Osteocyte (in vitro differentiated cells): ENCODE results near the gene WDFY3. TPM values are rescaled to one million over a fixed set of nuclear protein-coding genes. Genes with fewer than 3 reads are reported as not detected.
"Not testable (repeated sequence)": the region's sequence is repeated elsewhere in the genome, so short reads cannot be mapped to it uniquely, and the experiment has no call there.

Source experiments
- DNase-seq: peaks from one replicate; pipeline ENCODE4 v3.0.0; 2021; ENCODE audit warnings: mixed read lengths; ENCODE audit not compliant: unreplicated experiment; ENCODE audit errors: extremely low spot score
- H3K27ac Mint-ChIP-seq: one replicate; pipeline ENCODE4 v1.8.0; 2021; ENCODE audit warnings: mild to moderate bottlenecking, mixed read lengths; ENCODE audit not compliant: unreplicated experiment
- H3K27me3 Mint-ChIP-seq: one replicate; pipeline ENCODE4 v1.8.0; 2021; ENCODE audit warnings: mixed read lengths; ENCODE audit not compliant: unreplicated experiment
- H3K36me3 Mint-ChIP-seq: one replicate; pipeline ENCODE4 v1.8.0; 2021; ENCODE audit warnings: mixed read lengths; ENCODE audit not compliant: unreplicated experiment
- H3K4me1 Mint-ChIP-seq: one replicate; pipeline ENCODE4 v1.8.0; 2021; ENCODE audit warnings: mixed read lengths; ENCODE audit not compliant: unreplicated experiment
- H3K4me3 Mint-ChIP-seq: one replicate; pipeline ENCODE4 v1.8.0; 2021; ENCODE audit warnings: mild to moderate bottlenecking, moderate library complexity, mixed read lengths; ENCODE audit not compliant: unreplicated experiment
- H3K9me3 Mint-ChIP-seq: one replicate; pipeline ENCODE4 v1.8.0; 2021; ENCODE audit warnings: mixed read lengths; ENCODE audit not compliant: unreplicated experiment
- total RNA-seq: library from RNA; stranded (reverse); gene quantifications from 2 replicates; pipeline ENCODE4 v1.2.1, GENCODE V29; 2021
- TF ChIP-seq, protein P1 (sequence below): fragments of 200-600 bp; sonication (generic); IDR thresholded peaks from 2 replicates; pipeline ENCODE4 v1.5.0; 2021; ENCODE audit warnings: antibody characterized with exemption, mild to moderate bottlenecking, moderate library complexity

The WDFY3 gene
- total RNA-seq, 1 donor from 2014 or later = 91.4 TPM

- Mint-ChIP-seq H3K27me3 (no peaks in the 10 kb centered on the region), H3K36me3 (peaks cover 57% of the 10 kb centered on the region), H3K4me1 (peaks cover 12% of the 10 kb centered on the region), H3K4me3 (no peak overlapping the region), H3K9me3 (peaks cover 11% of the 10 kb centered on the region), H3K27ac (no peak overlapping the region)
- TF ChIP-seq, protein P1, sequence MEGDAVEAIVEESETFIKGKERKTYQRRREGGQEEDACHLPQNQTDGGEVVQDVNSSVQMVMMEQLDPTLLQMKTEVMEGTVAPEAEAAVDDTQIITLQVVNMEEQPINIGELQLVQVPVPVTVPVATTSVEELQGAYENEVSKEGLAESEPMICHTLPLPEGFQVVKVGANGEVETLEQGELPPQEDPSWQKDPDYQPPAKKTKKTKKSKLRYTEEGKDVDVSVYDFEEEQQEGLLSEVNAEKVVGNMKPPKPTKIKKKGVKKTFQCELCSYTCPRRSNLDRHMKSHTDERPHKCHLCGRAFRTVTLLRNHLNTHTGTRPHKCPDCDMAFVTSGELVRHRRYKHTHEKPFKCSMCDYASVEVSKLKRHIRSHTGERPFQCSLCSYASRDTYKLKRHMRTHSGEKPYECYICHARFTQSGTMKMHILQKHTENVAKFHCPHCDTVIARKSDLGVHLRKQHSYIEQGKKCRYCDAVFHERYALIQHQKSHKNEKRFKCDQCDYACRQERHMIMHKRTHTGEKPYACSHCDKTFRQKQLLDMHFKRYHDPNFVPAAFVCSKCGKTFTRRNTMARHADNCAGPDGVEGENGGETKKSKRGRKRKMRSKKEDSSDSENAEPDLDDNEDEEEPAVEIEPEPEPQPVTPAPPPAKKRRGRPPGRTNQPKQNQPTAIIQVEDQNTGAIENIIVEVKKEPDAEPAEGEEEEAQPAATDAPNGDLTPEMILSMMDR = no peak
- no peak for DNase-seq
Observed at GRCh38 chr4:84669201-84669600, 297.3 kb downstream of the WDFY3 start.

DNA sequence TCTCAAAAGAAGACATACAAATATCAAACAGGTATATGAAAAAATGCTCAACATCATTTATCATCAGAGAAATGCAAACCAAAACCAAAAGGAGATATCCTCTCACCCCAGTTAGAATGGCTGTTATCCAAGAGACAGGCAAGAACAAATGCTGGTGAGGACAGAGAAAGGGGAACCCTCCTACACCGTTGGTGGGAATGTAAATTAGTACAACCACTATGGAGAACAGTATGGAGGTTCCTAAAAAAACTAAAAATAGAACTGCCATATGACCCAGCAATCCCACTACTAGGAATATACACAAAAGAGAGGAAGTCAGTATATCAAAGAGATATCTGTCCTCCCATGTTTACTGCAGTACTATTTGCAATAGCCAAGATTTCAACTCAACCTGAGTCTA lies 300.1 kb downstream of the WDFY3 start:
- Mint-ChIP-seq H3K4me1 (no peaks in the 10 kb centered on the region), H3K4me3 (no peak overlapping the region), H3K36me3 (peaks cover 42% of the 10 kb centered on the region), H3K9me3 (peaks cover 11% of the 10 kb centered on the region), H3K27ac (no peak overlapping the region), H3K27me3 (no peaks in the 10 kb centered on the region)
- DNase-seq = no peak
- TF ChIP-seq, protein P1 = no peak

GRCh38 chr4:84664767-84665166 lies 301.7 kb downstream of the WDFY3 start:
- not testable (repeated sequence) for H3K27ac Mint-ChIP-seq, H3K4me3 Mint-ChIP-seq, H3K27me3 Mint-ChIP-seq, H3K4me1 Mint-ChIP-seq, DNase-seq
- H3K9me3 Mint-ChIP-seq = peaks cover 11% of the 10 kb centered on the region
- H3K36me3 Mint-ChIP-seq = peaks cover 33% of the 10 kb centered on the region

- H3K4me1 Mint-ChIP-seq = no peaks in the 10 kb centered on the region
- TF ChIP-seq, protein P1 = no peak
- H3K27ac Mint-ChIP-seq = no peak overlapping the region
- DNase-seq = no peak
- peaks cover 14% of the 10 kb centered on the region for H3K36me3 Mint-ChIP-seq
- no peak overlapping the region for H3K4me3 Mint-ChIP-seq
- no peaks in the 10 kb centered on the region for H3K27me3 Mint-ChIP-seq
- H3K9me3 Mint-ChIP-seq = peaks cover 14% of the 10 kb centered on the region
Observed at GRCh38 chr4:84661191-84661939, 305.1 kb downstream of the WDFY3 start.

DNA sequence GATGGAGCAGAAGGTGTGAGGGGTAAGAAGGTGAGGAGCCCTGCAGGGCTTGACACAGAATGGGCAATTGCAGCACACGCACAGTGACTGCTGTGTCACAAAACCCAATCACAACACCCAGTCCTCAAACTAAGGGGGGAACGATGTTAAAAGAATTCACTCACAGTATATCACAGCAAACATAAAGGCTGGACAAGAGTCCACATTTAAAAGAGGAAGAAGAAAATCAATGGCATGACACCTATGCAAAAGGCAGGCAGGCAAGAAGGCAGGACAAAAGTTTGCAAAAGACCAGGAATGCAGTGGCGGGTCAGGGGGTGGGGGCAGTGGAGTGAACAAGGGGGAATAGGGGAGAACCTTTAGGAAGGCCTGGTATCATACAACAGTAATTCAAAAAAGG lies 305.9 kb downstream of the WDFY3 start:
- Mint-ChIP-seq H3K9me3 (peaks cover 10% of the 10 kb centered on the region), H3K4me3 (no peak overlapping the region), H3K4me1 (no peaks in the 10 kb centered on the region), H3K27ac (no peak overlapping the region), H3K36me3 (peaks cover 6% of the 10 kb centered on the region), H3K27me3 (no peaks in the 10 kb centered on the region)
- DNase-seq = no peak
- TF ChIP-seq, protein P1 = no peak
